ENCODE results near the gene SEC16B. TPM values are rescaled to one million over a fixed set of nuclear protein-coding genes. Genes with fewer than 3 reads are reported as not detected.

The SEC16B gene
- total and polyA plus RNA-seq, 4 donors: 10.9 to 56.8 (median 29.4) TPM

GRCh38 chr1:178019208-178019607 is 49.4 kb upstream of the SEC16B start:
- Histone ChIP-seq H3K4me1 (ENCODE audit: control insufficient read depth in 4 of 4, insufficient read depth in 4 of 4, low read length in 3 of 4) (peaks cover 6 to 24% (median 19%) of the 10 kb centered on the region in 4 donors), H3K27me3 (ENCODE audit: control insufficient read depth in 4 of 4, insufficient read depth in 4 of 4, low read length in 3 of 4) (no peaks in the 10 kb centered on the region), H3K27ac (ENCODE audit: low read depth in 1 of 2, low read length in 2 of 2) (no peak overlapping the region), H3K36me3 (ENCODE audit: control insufficient read depth in 4 of 4, insufficient read depth in 3 of 4, low read depth in 1 of 4, low read length in 3 of 4) (peaks cover 5 to 27% (median 16%) of the 10 kb centered on the region in 4 donors), H3K4me3 (ENCODE audit: low read depth in 1 of 3, low read length in 3 of 3) (no peak overlapping the region), H3K9ac (ENCODE audit: low read depth in 1 of 2, low read length in 2 of 2) (no peak overlapping the region), H3K9me3 (ENCODE audit: control insufficient read depth in 4 of 4, low read length in 3 of 4) (no peaks in the 10 kb centered on the region)
- no peak for DNase-seq (ENCODE audit: low spot score)
- WGBS: 95% methylated on average over 1 of the region's 1 CpG
- TF ChIP-seq EGR1 (IDR thresholded peaks at IDR 0.05; ENCODE audit: low read depth in 2 of 2): no peak
- no peak for TF ChIP-seq REST (IDR thresholded peaks at IDR 0.05)
- no peak for TF ChIP-seq CTCF (IDR thresholded peaks at IDR 0.05; ENCODE audit: low read depth, low read length, missing input control)
- TF ChIP-seq JUND (IDR thresholded peaks at IDR 0.05): no peak
- TF ChIP-seq FOXA1 (IDR thresholded peaks at IDR 0.05): no peak
- no peak for TF ChIP-seq NR2F2 (IDR thresholded peaks at IDR 0.05)
- no peak for TF ChIP-seq SP1 (IDR thresholded peaks at IDR 0.05)
- TF ChIP-seq TAF1 (conservative IDR thresholded peaks at IDR 0.05): no peak
- TF ChIP-seq HNF4A (conservative IDR thresholded peaks at IDR 0.05): no peak
- TF ChIP-seq GABPA (IDR thresholded peaks at IDR 0.05 in 1 of 2, conservative IDR thresholded peaks at IDR 0.05 in 1 of 2): no peak
- TF ChIP-seq ATF3 (IDR thresholded peaks at IDR 0.05): no peak

- H3K27me3 ChIP-seq (ENCODE audit: control insufficient read depth in 4 of 4, insufficient read depth in 4 of 4, low read length in 3 of 4): no peaks in the 10 kb centered on the region
- H3K4me1 ChIP-seq (ENCODE audit: control insufficient read depth in 4 of 4, insufficient read depth in 4 of 4, low read length in 3 of 4): peaks cover 4 to 17% (median 15%) of the 10 kb centered on the region in 4 donors
- H3K9me3 ChIP-seq (ENCODE audit: control insufficient read depth in 4 of 4, low read length in 3 of 4): no peaks in the 10 kb centered on the region
- no peak overlapping the region for H3K4me3 ChIP-seq (ENCODE audit: low read depth in 1 of 3, low read length in 3 of 3)
- H3K27ac ChIP-seq (ENCODE audit: low read depth in 1 of 2, low read length in 2 of 2): no peak overlapping the region
- no peak overlapping the region for H3K9ac ChIP-seq (ENCODE audit: low read depth in 1 of 2, low read length in 2 of 2)
- peaks cover 5 to 27% (median 16%) of the 10 kb centered on the region in 4 donors for H3K36me3 ChIP-seq (ENCODE audit: control insufficient read depth in 4 of 4, insufficient read depth in 3 of 4, low read depth in 1 of 4, low read length in 3 of 4)
- TF ChIP-seq YY1 (IDR thresholded peaks at IDR 0.05): no peak
- TF ChIP-seq SP1 (IDR thresholded peaks at IDR 0.05): no peak
- no peak for TF ChIP-seq NR2F2 (IDR thresholded peaks at IDR 0.05)
- no peak for TF ChIP-seq TAF1 (conservative IDR thresholded peaks at IDR 0.05)
- TF ChIP-seq HNF4A (conservative IDR thresholded peaks at IDR 0.05): no peak
- no peak for TF ChIP-seq RXRA (IDR thresholded peaks at IDR 0.05)
- no peak for TF ChIP-seq FOXA2 (IDR thresholded peaks at IDR 0.05)
- no peak for TF ChIP-seq ATF3 (IDR thresholded peaks at IDR 0.05)
- no peak for TF ChIP-seq ZBTB33 (IDR thresholded peaks at IDR 0.05)
- no peak for TF ChIP-seq REST (IDR thresholded peaks at IDR 0.05)
- no peak for TF ChIP-seq CTCF (IDR thresholded peaks at IDR 0.05; ENCODE audit: low read depth, low read length, missing input control)
- no peak for TF ChIP-seq EGR1 (IDR thresholded peaks at IDR 0.05; ENCODE audit: low read depth in 2 of 2)
- TF ChIP-seq GABPA (IDR thresholded peaks at IDR 0.05 in 1 of 2, conservative IDR thresholded peaks at IDR 0.05 in 1 of 2): no peak
- TF ChIP-seq JUND (IDR thresholded peaks at IDR 0.05): no peak
- DNase-seq (ENCODE audit: low spot score): no peak
- 97% methylated on average over 2 of the region's 2 CpGs for WGBS
These were observed 47.7 kb upstream of the SEC16B start for GRCh38 chr1:178017517-178017916.

All from liver (tissue), 9 donors.